Umbilical cord (tissue), 2 donors: ENCODE results near the gene MMAA. TPM values are rescaled to one million over a fixed set of nuclear protein-coding genes. Genes with fewer than 3 reads are reported as not detected.
"Not testable (repeated sequence)": the region's sequence is repeated elsewhere in the genome, so short reads cannot be mapped to it uniquely, and the experiment has no call there.

Experiments
- DNase-seq: peaks from one replicate; pipeline ENCODE4 v3.0.0-alpha.2; 2015; ENCODE audit warnings: low spot score
- total RNA-seq: library from RNA; depleted of rRNA; stranded (reverse); fragments of >200 nt; gene quantifications from one replicate; pipeline ENCODE4 v1.2.3, GENCODE V29; 2014; ENCODE audit warnings: low replicate concordance; ENCODE audit not compliant: insufficient read depth

MMAA gene
- total RNA-seq, 1 donor from 2014 or later, result 14.0 TPM

- no peak for DNase-seq
Measured at GRCh38 chr4:145635117-145635516, 15.9 kb downstream of the MMAA start.

GRCh38 chr4:145635630-145636029 is 16.4 kb downstream of the MMAA start:
- no peak for DNase-seq

- DNase-seq, result no peak
Measured at GRCh38 chr4:145639186-145639698, 20.1 kb downstream of the MMAA start.

- DNase-seq, result peak; percentile 35
Measured at GRCh38 chr4:145640236-145640635, 21.1 kb downstream of the MMAA start.

GRCh38 chr4:145643295-145643694 is 24.1 kb downstream of the MMAA start:
- no peak for DNase-seq

- DNase-seq, result no peak
Measured at GRCh38 chr4:145644699-145645098, 25.5 kb downstream of the MMAA start.

GRCh38 chr4:145656156-145656555 is 37.0 kb downstream of the MMAA start:
- DNase-seq, result no peak

GRCh38 chr4:145660064-145660463 is 40.9 kb downstream of the MMAA start:
- DNase-seq, result no peak

GRCh38 chr4:145663194-145663593 is 44.0 kb downstream of the MMAA start:
- no peak for DNase-seq

GRCh38 chr4:145665773-145666172 is 46.6 kb downstream of the MMAA start:
- no peak for DNase-seq

- DNase-seq, result no peak
Measured at GRCh38 chr4:145670422-145670821, 51.2 kb downstream of the MMAA start.

- peak; percentile 50 for DNase-seq
Measured at GRCh38 chr4:145679520-145679919, 60.3 kb downstream of the MMAA start.

GRCh38 chr4:145679991-145680455 is 60.8 kb downstream of the MMAA start, which contains the start of gene C4orf51:
TSS of gene C4orf51 (plus strand) at chr4:145680146. CDS start at chr4:145680204, 58 bp downstream.
- DNase-seq, result peak; percentile 69

GRCh38 chr4:145680902-145681301 is 61.7 kb downstream of the MMAA start:
- no peak for DNase-seq

- no peak for DNase-seq
Measured at GRCh38 chr4:145681518-145681917, 62.3 kb downstream of the MMAA start.

- no peak for DNase-seq
Measured at GRCh38 chr4:145681956-145682355, 62.8 kb downstream of the MMAA start.

- DNase-seq, result no peak
Measured at GRCh38 chr4:145686991-145687390, 67.8 kb downstream of the MMAA start.

GRCh38 chr4:145690610-145691009 is 71.4 kb downstream of the MMAA start:
- DNase-seq, result no peak

- not testable (repeated sequence) for DNase-seq
Measured at GRCh38 chr4:145691416-145691815, 72.2 kb downstream of the MMAA start.

- DNase-seq, result no peak
Measured at GRCh38 chr4:145694929-145695328, 75.7 kb downstream of the MMAA start.

GRCh38 chr4:145697332-145697731 is 78.1 kb downstream of the MMAA start:
- DNase-seq, result no peak

GRCh38 chr4:145698507-145698906 is 79.3 kb downstream of the MMAA start:
- no peak for DNase-seq

- DNase-seq, result peak; percentile 73
Measured at GRCh38 chr4:145703850-145704497, 84.8 kb downstream of the MMAA start.

GRCh38 chr4:145709336-145709735 is 90.2 kb downstream of the MMAA start:
- peak; percentile 42 for DNase-seq
